T-helper 2 cell (primary cell): ENCODE data around the gene PDIA2.
"Not testable (repeated sequence)": the region's sequence is repeated elsewhere in the genome, so short reads cannot be mapped to it uniquely, and the experiment has no call there.

Source experiments
- DNase-seq, 5 experiments: peaks; one replicate each; pipeline versions ENCODE4 v3.0.0 to v3.0.0-alpha.2; 2012 to 2022

The PDIA2 gene

DNA sequence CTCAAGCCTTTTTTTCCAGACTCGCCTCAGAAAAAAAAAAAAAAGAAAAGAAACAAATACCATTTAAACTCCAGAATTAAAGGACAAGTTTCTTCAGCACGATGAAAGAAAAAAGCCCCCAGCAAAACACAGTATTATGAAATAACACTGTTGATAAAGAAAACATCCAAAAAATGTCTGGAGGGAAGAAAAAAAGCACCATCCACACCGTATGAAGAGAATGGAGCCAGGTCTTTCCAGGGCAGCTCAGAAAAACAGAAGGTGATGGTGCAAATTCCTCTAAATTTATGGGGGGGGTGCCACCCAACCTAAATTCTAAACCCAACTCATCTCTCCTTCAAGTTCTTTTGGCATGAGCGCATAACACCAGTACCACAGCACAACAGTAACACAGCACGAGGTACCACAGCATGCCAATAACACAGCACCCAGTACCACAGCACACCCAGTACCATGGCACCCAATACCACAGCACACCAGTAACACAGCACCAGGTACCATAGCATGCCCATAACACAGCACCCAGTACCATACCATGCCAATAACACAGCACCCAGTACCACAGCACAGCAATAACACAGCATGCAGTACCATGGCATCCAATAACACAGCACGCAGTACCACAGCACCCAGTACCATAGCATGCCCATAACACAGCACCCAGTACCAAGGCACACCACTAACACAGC lies 50.6 kb downstream of the PDIA2 start:
- no peak for DNase-seq

DNA sequence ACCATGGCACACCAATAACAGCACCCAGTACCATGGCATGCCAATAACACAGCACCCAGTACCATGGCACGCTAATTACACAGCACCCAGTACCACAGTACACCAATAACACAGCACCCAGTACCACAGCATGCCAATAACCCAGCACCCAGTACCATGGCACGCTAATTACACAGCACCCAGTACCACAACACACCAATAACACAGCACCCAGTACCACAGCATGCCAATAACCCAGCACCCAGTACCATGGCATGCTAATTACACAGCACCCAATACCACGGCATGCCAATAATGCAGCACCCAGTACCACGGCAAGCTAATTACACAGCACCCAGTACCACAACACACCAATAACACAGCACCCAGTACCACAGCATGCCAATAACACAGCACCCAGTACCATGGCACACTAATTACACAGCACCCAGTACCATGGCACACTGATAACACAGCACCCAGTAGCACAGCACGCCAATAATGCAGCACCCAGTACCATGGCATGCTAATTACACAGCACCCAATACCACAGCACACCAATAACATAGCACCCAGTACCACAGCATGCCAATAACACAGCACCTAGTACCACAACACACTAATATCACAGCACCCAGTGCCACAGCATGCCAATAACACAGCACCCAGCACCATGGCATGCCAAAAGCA lies 51.3 kb downstream of the PDIA2 start:
- DNase-seq, result not testable (repeated sequence)

DNA sequence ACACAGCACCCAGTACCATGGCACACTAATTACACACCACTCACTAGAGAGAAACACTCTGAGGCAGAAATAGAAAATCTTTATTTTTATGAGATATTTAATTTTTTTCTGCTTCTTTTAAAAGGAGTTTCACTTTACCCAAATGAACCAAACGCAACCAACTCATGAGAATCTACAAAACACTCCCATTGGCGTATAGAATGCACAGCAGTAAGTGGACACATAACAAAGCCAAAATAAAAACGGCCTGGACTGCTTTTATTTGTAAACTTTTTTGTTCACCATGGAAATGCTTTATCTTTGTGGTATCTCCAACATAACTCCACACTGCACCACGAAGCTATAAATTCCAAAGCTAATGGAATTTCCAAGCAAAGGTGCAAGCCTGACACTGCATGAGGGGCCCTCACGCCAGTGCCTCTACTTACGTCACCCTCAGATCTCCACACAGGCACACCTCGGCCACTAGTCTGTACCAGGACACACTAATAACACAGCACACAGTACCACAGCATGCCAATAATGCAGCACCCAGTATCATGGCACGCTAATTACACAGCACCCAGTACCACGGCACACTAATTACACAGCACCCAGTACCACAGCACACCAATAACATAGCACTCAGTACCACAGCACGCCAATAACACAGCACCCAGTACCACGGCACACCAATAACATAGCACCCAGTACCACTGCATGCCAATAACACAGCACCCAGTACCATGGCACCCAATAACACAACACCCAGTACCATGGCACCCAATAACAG lies 52.1 kb downstream of the PDIA2 start:
- not testable (repeated sequence) for DNase-seq

DNA sequence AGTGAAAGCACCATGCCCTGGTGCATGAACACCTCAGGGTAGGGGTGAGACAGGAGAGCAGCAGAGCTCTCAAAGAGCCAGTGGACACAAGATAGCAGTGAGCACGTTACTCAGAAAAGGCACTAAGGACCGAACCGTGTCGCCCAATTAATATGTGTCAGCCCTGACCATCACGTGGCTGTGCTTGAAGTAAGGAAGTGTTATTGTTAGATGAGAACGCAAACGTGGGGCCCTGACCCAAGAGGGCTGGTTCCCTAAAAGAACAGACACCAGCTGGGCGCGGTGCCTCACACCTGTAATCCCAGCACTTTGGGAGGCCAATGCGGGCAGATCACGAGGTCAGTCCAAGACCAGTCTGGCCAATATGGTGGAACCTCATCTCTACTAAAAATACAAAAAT lies 53.3 kb downstream of the PDIA2 start:
- DNase-seq, result no peak
